NCI-H82 (cell line): ENCODE data around the gene MAPK8.
"Not testable (repeated sequence)": the region's sequence is repeated elsewhere in the genome, so short reads cannot be mapped to it uniquely, and the experiment has no call there.

ENCODE experiments used
- DNase-seq: peaks from one replicate; lab custom pipeline; 2025; lab: John Stamatoyannopoulos, UW

MAPK8 gene

GRCh38 chr10:48336978-48337599 lies 30.6 kb downstream of the MAPK8 start:
- no peak for DNase-seq

GRCh38 chr10:48340734-48341133 lies 34.3 kb downstream of the MAPK8 start:
- DNase-seq, result no peak

DNA sequence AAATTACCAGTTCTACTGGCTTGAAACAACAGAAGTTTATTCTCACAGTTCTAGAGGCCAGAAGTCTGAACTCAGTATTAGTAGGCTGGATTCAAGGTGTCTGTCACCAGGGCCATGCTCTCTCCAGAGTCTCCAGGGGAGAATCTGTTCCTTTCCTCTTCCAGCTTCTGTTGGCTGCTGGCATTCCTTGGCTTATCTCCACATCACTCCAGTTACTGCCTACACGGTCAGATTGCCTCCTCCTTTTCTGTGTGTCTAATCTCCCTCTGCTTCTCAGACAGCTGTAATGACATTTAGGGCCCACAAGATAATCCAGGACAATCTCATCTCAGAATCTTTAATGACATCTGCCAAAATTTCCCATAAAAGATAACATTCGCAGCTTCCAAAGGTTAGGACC lies 36.6 kb downstream of the MAPK8 start:
- DNase-seq, result peak; percentile 53

- no peak for DNase-seq
These were observed 37.6 kb downstream of the MAPK8 start for GRCh38 chr10:48343921-48344598.

DNA sequence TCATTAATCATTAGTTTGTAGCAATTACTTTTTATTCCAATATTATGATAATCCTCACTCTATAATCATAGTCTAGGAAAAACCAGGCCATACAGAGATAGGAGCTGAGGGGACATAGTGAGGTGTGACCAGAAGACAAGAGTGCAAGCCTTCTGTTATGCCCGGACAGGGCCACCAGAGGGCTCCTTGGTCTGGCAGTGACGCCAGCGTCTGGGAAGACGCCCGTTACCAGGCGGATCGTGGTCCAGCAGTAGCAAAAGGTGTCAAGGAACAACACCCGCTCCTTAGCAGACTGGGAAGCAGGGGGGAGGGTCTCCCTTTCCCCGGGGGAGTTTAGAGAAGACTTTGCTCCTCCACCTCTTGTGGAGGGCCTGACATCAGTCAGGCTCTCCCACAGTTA lies 39.8 kb downstream of the MAPK8 start:
- not testable (repeated sequence) for DNase-seq

- not testable (repeated sequence) for DNase-seq
These were observed 41.1 kb downstream of the MAPK8 start for GRCh38 chr10:48347539-48347938.

DNA sequence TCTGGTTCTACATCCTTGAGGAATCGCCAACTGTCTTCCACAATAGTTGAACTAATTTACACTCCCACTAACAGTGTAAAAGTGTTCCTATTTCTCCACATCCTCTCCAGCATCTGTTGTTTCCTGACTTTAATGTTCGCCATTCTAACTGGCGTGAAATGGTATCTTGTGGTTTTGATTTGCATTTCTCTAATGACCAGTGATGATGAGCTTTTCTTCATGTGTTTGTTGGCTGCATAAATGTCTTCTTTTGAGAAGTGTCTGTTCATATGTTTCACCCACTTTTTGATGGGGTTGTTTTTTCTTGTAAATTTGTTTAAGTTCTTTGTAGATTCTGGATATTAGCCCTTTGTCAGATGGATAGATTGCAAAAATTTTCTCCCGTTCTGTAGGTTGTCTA lies 41.5 kb downstream of the MAPK8 start:
- DNase-seq, result not testable (repeated sequence)

- DNase-seq, result no peak
These were observed 46.8 kb downstream of the MAPK8 start for GRCh38 chr10:48353246-48353645.

DNA sequence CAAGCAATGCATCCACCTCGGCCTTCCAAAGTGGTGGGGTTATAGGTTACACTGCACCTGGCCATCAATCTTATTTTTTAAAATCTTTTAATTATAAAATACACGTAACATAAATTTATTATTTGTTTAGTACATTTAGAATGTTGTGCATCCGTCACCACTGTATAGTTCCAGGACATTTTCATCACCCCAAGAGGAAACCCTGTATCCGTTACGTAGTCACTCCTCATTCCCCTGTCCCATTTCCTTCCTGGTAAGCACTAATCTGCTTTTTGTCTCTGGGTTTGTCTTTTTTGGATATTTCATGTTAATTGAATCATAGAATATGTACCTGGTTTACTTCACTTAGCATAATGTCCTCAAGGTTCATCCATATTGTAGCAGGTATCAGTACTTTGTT lies 51.2 kb downstream of the MAPK8 start:
- DNase-seq, result no peak

DNA sequence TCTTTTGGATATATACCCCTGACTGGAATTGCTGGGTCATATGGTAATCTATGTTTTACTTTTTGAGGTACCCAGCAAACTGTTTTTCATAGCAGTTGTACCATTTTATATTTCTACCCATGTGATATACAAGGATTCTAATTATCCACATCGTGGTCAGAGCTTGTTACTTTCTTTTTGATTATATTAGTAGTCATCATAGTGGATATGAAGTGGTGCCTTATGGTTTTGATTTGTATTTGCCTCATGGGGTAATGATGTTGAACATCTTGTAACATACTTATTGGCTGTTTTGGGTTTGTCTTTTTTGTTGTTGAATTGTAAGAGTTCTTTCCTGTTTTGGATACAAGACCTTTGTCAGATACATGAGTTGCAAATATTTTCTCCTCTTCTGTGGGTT lies 51.7 kb downstream of the MAPK8 start:
- no peak for DNase-seq

DNA sequence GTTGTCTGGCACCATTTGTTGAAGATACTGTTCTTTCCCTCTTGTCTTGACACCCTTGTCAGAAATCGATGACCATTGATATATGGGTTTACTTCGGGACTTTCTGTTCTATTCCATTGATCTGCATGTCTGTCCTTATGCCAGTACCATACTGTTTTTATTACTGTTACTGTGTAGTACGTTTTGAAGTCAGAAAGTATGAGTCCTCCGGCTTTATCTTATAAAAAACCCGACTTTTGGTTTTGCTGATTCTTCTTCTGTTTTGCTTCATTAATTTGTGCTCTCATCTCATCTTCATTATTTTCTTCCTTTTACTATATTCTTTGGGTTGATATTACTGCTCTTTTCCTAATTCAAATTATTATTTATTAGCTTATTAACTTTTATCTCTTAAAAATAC lies 52.4 kb downstream of the MAPK8 start:
- DNase-seq, result no peak

- DNase-seq, result no peak
These were observed 54.7 kb downstream of the MAPK8 start for GRCh38 chr10:48361176-48361575.

- peak; percentile 66 for DNase-seq
These were observed 57.3 kb downstream of the MAPK8 start for GRCh38 chr10:48363617-48364355.

DNA sequence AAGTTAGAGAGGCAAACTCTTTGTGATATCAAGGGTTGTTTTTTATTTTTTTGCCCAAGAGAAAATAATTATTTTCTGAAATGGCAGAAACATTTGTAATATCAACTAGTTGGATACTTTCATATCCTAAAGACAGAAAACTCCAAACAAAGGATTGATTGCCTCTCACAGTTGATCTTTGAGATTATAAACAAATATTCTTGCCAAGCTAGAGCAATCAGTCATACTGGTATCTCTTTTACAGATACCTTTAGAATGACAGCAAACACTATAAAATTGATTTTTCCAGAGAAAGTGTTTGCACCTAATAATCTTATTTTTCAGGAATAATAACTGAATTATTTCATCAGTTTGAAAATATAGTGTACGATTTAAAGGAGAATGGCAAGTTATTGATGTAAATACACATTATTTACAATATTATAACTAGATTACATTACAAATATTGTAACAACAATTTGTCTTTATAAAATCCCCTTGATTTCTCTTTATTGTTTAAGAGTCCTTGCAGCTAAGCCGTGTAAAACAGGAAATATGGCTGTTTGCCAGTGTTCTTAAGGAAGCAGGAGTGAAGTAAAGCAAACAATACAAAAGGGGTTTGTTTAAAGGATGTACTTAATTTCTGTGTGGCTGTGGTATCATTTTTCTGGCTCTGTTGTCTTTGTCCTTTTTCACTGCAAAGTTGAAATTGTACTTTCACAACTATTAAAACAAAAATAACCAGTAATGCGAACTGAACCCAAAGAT lies 58.4 kb downstream of the MAPK8 start:
- DNase-seq, result no peak

- DNase-seq, result no peak
These were observed 59.2 kb downstream of the MAPK8 start for GRCh38 chr10:48365668-48366067.

DNA sequence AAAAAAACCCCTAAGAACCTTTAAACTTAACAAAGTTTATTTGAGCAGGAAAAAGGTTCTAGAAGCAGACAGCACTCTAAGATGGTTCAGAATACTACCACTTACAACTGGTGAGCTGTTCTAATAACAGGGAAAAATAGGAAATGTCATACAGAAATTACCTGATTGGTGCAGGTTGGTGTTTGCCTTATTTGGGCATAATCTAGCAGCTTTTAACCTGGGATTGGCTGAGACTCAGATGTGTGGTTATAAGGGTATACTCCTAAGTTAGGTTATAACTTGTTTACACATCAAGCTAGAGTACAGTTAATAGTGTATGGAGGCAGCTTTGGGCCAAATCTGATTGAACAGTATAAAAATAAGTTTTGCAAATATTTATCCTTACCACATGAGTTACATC lies 59.8 kb downstream of the MAPK8 start:
- DNase-seq, result no peak

- DNase-seq, result no peak
These were observed 63.0 kb downstream of the MAPK8 start for GRCh38 chr10:48369501-48369900.

- no peak for DNase-seq
These were observed 71.5 kb downstream of the MAPK8 start for GRCh38 chr10:48377751-48378530.

- no peak for DNase-seq
These were observed 72.2 kb downstream of the MAPK8 start for GRCh38 chr10:48378675-48379074.

DNA sequence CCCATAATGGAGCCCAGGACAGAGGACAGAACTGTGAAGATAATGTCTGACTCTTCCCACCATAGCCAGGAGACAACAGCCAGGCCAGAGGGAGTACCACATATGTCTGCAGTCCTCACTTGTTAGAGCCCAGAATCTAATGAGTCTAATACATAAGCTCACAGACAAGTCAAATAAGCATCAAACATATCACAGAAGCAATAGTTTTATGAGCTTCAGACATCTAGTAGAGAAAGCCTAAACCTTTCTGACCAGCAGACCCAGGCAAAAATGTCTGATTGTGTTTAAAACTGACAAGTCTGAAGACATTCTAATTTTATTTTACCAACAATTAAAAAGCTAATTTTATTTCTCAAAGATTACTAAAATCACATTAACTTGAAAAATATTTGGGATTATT lies 75.5 kb downstream of the MAPK8 start:
- DNase-seq, result no peak

- DNase-seq, result no peak
These were observed 76.5 kb downstream of the MAPK8 start for GRCh38 chr10:48382982-48383381.

DNA sequence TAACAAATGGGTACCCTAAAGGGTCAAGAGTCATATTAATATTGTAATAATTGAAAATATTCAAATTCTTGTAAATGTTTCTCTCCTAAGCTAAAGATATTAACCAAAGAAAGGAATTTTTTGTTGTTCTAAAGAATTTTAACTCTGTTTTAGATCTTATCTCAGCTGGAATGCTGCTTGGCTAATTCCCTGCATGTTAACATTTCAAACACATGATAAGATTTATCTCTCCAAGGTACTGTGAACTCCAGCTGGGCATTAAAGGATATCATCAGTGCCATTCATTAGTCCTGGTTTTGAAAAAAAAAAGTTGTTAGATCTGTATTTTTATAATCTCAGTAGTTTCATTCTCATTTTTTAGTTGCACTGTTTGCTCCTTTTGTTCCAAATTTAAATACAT lies 76.9 kb downstream of the MAPK8 start:
- no peak for DNase-seq
